ENCODE data around the gene CELF4.

The CELF4 gene

GRCh38 chr18:37274309-37275236 lies 291.0 kb downstream of the CELF4 start:
- no peak overlapping the region for H3K4me3 ChIP-seq (ENCODE audit: low read length)
- no peak for DNase-seq (ENCODE audit: low read depth)
- TF ChIP-seq, protein P1, sequence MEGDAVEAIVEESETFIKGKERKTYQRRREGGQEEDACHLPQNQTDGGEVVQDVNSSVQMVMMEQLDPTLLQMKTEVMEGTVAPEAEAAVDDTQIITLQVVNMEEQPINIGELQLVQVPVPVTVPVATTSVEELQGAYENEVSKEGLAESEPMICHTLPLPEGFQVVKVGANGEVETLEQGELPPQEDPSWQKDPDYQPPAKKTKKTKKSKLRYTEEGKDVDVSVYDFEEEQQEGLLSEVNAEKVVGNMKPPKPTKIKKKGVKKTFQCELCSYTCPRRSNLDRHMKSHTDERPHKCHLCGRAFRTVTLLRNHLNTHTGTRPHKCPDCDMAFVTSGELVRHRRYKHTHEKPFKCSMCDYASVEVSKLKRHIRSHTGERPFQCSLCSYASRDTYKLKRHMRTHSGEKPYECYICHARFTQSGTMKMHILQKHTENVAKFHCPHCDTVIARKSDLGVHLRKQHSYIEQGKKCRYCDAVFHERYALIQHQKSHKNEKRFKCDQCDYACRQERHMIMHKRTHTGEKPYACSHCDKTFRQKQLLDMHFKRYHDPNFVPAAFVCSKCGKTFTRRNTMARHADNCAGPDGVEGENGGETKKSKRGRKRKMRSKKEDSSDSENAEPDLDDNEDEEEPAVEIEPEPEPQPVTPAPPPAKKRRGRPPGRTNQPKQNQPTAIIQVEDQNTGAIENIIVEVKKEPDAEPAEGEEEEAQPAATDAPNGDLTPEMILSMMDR (conservative IDR thresholded peaks at IDR 0.05; ENCODE audit: low read length): no peak

GRCh38 chr18:37272841-37273240 lies 292.8 kb downstream of the CELF4 start:
- TF ChIP-seq, protein P1 (conservative IDR thresholded peaks at IDR 0.05; ENCODE audit: low read length): no peak
- DNase-seq (ENCODE audit: low read depth): no peak
- H3K4me3 ChIP-seq (ENCODE audit: low read length): no peak overlapping the region

DNA sequence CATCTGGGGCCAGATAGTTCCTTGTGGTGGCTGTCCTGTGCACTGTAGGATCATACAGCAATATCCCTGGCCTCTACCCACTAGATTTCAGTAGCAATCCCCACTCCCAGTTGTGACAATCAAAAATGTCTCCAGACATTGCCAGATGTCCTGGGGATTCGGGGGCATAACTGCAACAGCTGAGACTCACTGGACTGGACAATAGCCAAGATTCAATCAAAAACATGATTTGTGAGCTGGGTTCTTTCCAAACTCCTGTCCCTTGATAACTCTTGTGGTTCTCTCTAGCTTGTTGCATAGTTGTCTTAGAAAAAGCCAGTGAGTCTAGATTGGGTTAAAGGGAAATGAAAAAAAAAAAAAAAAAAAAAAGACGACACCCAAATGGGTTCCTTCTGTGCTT lies 293.4 kb downstream of the CELF4 start:
- no peak for DNase-seq (ENCODE audit: low read depth)
- H3K4me3 ChIP-seq (ENCODE audit: low read length): no peak overlapping the region
- TF ChIP-seq, protein P1 (conservative IDR thresholded peaks at IDR 0.05; ENCODE audit: low read length): no peak

GRCh38 chr18:37270666-37271052 lies 294.9 kb downstream of the CELF4 start:
- H3K4me3 ChIP-seq (ENCODE audit: low read length): no peak overlapping the region
- no peak for DNase-seq (ENCODE audit: low read depth)
- TF ChIP-seq, protein P1 (conservative IDR thresholded peaks at IDR 0.05; ENCODE audit: low read length): no peak

DNA sequence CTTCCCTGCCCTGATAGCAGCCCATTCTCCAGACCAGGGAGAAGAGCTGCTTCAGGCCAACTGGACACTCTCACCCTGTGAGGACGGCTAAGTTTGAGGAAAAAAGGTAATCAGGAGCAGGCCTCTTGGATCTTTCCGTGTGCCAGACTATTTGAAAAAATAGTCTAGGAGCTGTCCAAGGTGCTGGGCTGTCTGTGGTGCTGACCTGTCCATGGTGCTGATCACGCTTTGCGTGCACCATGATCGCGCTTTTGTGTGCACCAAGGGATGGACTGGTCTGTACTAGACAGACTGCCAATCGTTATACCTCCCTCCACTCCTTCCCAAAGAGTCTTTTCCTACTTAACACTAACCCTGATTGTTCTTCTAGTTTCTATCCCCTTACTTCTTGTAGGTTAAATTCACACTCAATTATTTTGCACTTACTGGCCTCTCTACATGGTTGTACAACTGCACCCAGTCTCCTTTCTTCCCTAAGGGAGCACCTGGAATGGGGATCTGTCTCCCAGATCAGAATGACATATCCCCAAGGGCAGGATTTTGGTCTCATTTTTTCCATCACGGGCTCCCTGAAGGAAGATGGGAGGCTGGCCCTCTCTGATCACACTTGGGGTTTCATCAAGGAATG lies 295.4 kb downstream of the CELF4 start:
- DNase-seq (ENCODE audit: low read depth): peak; percentile 31
- TF ChIP-seq, protein P1 (conservative IDR thresholded peaks at IDR 0.05; ENCODE audit: low read length): no peak
- no peak overlapping the region for H3K4me3 ChIP-seq (ENCODE audit: low read length)

DNA sequence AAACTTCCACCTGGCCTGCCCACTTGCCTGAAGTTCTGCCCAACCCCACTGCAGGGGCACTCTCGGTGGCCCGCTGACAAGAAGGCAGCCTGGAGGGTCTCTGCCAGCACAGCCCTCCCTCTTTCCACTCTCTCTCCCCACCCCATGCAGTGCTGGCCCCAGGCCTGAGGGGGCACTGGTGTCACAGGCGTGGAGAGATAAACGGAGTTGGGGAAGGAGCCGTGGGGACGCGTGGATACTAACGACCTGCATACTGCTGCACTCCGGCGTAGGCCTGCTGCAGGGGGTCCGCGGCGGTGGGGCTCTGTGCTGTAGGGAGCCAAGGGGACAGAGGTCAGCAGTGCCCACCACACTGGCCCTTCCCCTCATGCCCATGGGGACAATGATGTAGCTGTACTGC lies 299.3 kb downstream of the CELF4 start:
- no peak for DNase-seq (ENCODE audit: low read depth)
- TF ChIP-seq, protein P1 (conservative IDR thresholded peaks at IDR 0.05; ENCODE audit: low read length): no peak; the same call in 1 of the 2 replicates
- no peak overlapping the region for H3K4me3 ChIP-seq (ENCODE audit: low read length)

DNA sequence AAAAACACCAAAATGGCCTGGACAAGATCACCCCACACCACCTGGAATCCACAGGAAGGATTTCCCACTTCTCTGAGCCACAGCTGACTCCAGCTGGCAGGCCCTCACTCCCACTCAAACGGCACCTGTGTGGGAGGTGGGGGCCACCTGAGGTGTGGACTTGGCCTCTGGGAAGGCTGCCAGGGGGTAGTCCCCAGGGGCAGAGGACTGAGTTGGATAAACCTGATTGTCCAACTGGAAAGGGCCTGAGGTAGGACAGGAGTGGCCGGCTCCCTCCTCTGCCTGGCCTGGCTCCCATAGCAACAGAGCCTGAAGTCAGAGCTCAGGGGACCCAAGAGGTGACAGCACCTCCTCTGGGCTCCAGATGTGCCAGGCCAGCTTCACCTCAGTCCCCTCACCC lies 300.2 kb downstream of the CELF4 start:
- no peak for DNase-seq (ENCODE audit: low read depth)
- TF ChIP-seq, protein P1 (conservative IDR thresholded peaks at IDR 0.05; ENCODE audit: low read length): no peak
- no peak overlapping the region for H3K4me3 ChIP-seq (ENCODE audit: low read length)

All from AG10803 (cell line).